Prostate gland (tissue), 2 donors: Measurements from ENCODE around the gene RPL13.

Experiments
- CTCF ChIP-seq, 4 experiments: fragments of 200-600 bp in 2 of 4; fragments of 450-650 bp in 2 of 4; sonication (generic) in 2 of 4; IDR thresholded peaks; 1 replicate in 3 of 4; 2 replicates in 1 of 4; pipeline ENCODE4 v1.5.1; 2016 to 2019; ENCODE audit warnings: antibody characterized with exemption in 4 of 4, mild to moderate bottlenecking in 2 of 4, moderate library complexity in 2 of 4
- POLR2A ChIP-seq: fragments of 450-650 bp; IDR thresholded peaks from one replicate; pipeline ENCODE4 v1.6.1; 2016; ENCODE audit warnings: antibody characterized with exemption, mild to moderate bottlenecking
- POLR2AphosphoS5 ChIP-seq: sonication (generic); formaldehyde crosslinking; IDR thresholded peaks from one replicate; pipeline ENCODE4 v1.6.1; 2017; ENCODE audit warnings: antibody characterized with exemption

GRCh38 chr16:89606006-89606405, 45.5 kb downstream of the RPL13 start:
- TF ChIP-seq CTCF (IDR thresholded peaks at IDR 0.05) (no peak), POLR2AphosphoS5 (no peak), POLR2A (no peak)
